ENCODE results near the gene CLBA1. TPM values are rescaled to one million over a fixed set of nuclear protein-coding genes. Genes with fewer than 3 reads are reported as not detected.

The CLBA1 gene
- total RNA-seq, 2 experiments from 2014 or later = 0.40 to 0.43 TPM

- intact Hi-C loops (cut with micrococcal nuclease) = loop anchor here (10.0 kb wide), 1 partner anchor 513 kb away; the partner anchor contains the start of gene TEDC1
- Mint-ChIP-seq H3K9me3 (no peaks in the 10 kb centered on the region), H3K4me1 (ENCODE audit: low read depth) (peaks cover 11% of the 10 kb centered on the region), H3K36me3 (ENCODE audit: low read depth) (no peaks in the 10 kb centered on the region), H3K27ac (no peak overlapping the region), H3K27me3 (ENCODE audit: low read depth) (peaks cover 14% of the 10 kb centered on the region), H3K4me3 (no peak overlapping the region)
- CTCF ChIA-PET = interaction anchor here (1.8 kb wide), 1 partner anchor 64 kb away, joined by 8 read pairs; no protein-coding TSS in a partner anchor
- no peak for DNase-seq
Measured at GRCh38 chr14:104981699-104982541, 3.7 kb upstream of the CLBA1 start.

- no peak overlapping the region for H3K4me3 Mint-ChIP-seq
- H3K27me3 Mint-ChIP-seq (ENCODE audit: low read depth) = peaks cover 7% of the 10 kb centered on the region
- no peak overlapping the region for H3K27ac Mint-ChIP-seq
- H3K4me1 Mint-ChIP-seq (ENCODE audit: low read depth) = peaks cover 7% of the 10 kb centered on the region
- no peaks in the 10 kb centered on the region for H3K9me3 Mint-ChIP-seq
- no peak for DNase-seq
- no peaks in the 10 kb centered on the region for H3K36me3 Mint-ChIP-seq (ENCODE audit: low read depth)
- CTCF ChIA-PET = interaction anchor here (3.7 kb wide), 1 partner anchor 62 kb away, joined by 29 read pairs; no protein-coding TSS in a partner anchor
- intact Hi-C loops (cut with micrococcal nuclease) = loop anchor here (10.0 kb wide), 1 partner anchor 512 kb away; the partner anchor contains the start of gene TEDC1
Measured at GRCh38 chr14:104982548-104983230, 2.9 kb upstream of the CLBA1 start.

GRCh38 chr14:104983231-104983721, 2.3 kb upstream of the CLBA1 start:
- no peak overlapping the region for H3K27ac Mint-ChIP-seq
- no peaks in the 10 kb centered on the region for H3K36me3 Mint-ChIP-seq (ENCODE audit: low read depth)
- CTCF ChIA-PET = interaction anchor here (1.0 to 3.7 kb wide), 3 partner anchors 8 to 76 kb away, joined by 3 to 29 read pairs (median 5); no protein-coding TSS in a partner anchor
- intact Hi-C loops (cut with micrococcal nuclease) = loop anchor here (10.0 kb wide), 1 partner anchor 512 kb away; the partner anchor contains the start of gene TEDC1
- H3K27me3 Mint-ChIP-seq (ENCODE audit: low read depth) = peaks cover 5% of the 10 kb centered on the region
- no peaks in the 10 kb centered on the region for H3K9me3 Mint-ChIP-seq
- DNase-seq = no peak
- H3K4me3 Mint-ChIP-seq = no peak overlapping the region
- peaks cover 5% of the 10 kb centered on the region for H3K4me1 Mint-ChIP-seq (ENCODE audit: low read depth)

- peak overlapping the region; percentile 65 for H3K4me3 Mint-ChIP-seq
- H3K4me1 Mint-ChIP-seq (ENCODE audit: low read depth) = peaks cover 5% of the 10 kb centered on the region
- intact Hi-C loops (cut with micrococcal nuclease) = loop anchor here (10.0 kb wide), 1 partner anchor 511 kb away; the partner anchor contains the start of gene TEDC1
Measured at GRCh38 chr14:104984056-104984894, 1.3 kb upstream of the CLBA1 start.

GRCh38 chr14:104986487-104987164, 1.0 kb downstream of the CLBA1 start:
- intact Hi-C loops (cut with micrococcal nuclease) = loop anchor here (10.0 kb wide), 1 partner anchor 508 kb away; the partner anchor contains the start of gene TEDC1
- H3K9me3 Mint-ChIP-seq = no peaks in the 10 kb centered on the region
- no peak for DNase-seq
- peaks cover 5% of the 10 kb centered on the region for H3K4me1 Mint-ChIP-seq (ENCODE audit: low read depth)
- CTCF ChIA-PET = no interaction called here
- H3K27ac Mint-ChIP-seq = no peak overlapping the region
- H3K27me3 Mint-ChIP-seq (ENCODE audit: low read depth) = no peaks in the 10 kb centered on the region
- no peaks in the 10 kb centered on the region for H3K36me3 Mint-ChIP-seq (ENCODE audit: low read depth)
- H3K4me3 Mint-ChIP-seq = peak overlapping the region; percentile 64

More at GRCh38 chr14:104984056-104984894, 1.3 kb upstream of the CLBA1 start:
- Mint-ChIP-seq H3K9me3 (no peaks in the 10 kb centered on the region), H3K27me3 (ENCODE audit: low read depth) (no peaks in the 10 kb centered on the region), H3K27ac (peak overlapping the region; percentile 44), H3K36me3 (ENCODE audit: low read depth) (no peaks in the 10 kb centered on the region)
- CTCF ChIA-PET = interaction anchor here (1.0 to 3.7 kb wide), 5 partner anchors 9 to 88 kb away, joined by 3 to 29 read pairs (median 3); no protein-coding TSS in a partner anchor
- DNase-seq = no peak

GRCh38 chr14:104989236-104989950, 3.8 kb downstream of the CLBA1 start:
- Mint-ChIP-seq H3K36me3 (ENCODE audit: low read depth) (peaks cover 5% of the 10 kb centered on the region), H3K4me1 (ENCODE audit: low read depth) (peaks cover 4% of the 10 kb centered on the region), H3K27me3 (ENCODE audit: low read depth) (no peaks in the 10 kb centered on the region), H3K4me3 (no peak overlapping the region), H3K27ac (no peak overlapping the region), H3K9me3 (no peaks in the 10 kb centered on the region)
- intact Hi-C loops (cut with micrococcal nuclease) = loop anchor here (10.0 kb wide), 1 partner anchor 505 kb away; the partner anchor contains the start of gene TEDC1
- CTCF ChIA-PET = interaction anchor here (1.2 kb wide), 1 partner anchor 14 kb away, joined by 4 read pairs; no protein-coding TSS in a partner anchor
- DNase-seq = no peak

GRCh38 chr14:104989951-104990303, 4.3 kb downstream of the CLBA1 start:
- H3K27ac Mint-ChIP-seq = no peak overlapping the region
- DNase-seq = no peak
- no peaks in the 10 kb centered on the region for H3K9me3 Mint-ChIP-seq
- H3K27me3 Mint-ChIP-seq (ENCODE audit: low read depth) = no peaks in the 10 kb centered on the region
- H3K4me3 Mint-ChIP-seq = no peak overlapping the region
- H3K36me3 Mint-ChIP-seq (ENCODE audit: low read depth) = peaks cover 5% of the 10 kb centered on the region
- intact Hi-C loops (cut with micrococcal nuclease) = loop anchor here (10.0 kb wide), 1 partner anchor 505 kb away; the partner anchor contains the start of gene TEDC1
- CTCF ChIA-PET = no interaction called here
- H3K4me1 Mint-ChIP-seq (ENCODE audit: low read depth) = peaks cover 3% of the 10 kb centered on the region

- no peak for DNase-seq
- Mint-ChIP-seq H3K9me3 (no peaks in the 10 kb centered on the region), H3K4me3 (no peak overlapping the region), H3K36me3 (ENCODE audit: low read depth) (peaks cover 5% of the 10 kb centered on the region), H3K27me3 (ENCODE audit: low read depth) (no peaks in the 10 kb centered on the region), H3K4me1 (ENCODE audit: low read depth) (no peaks in the 10 kb centered on the region), H3K27ac (no peak overlapping the region)
- intact Hi-C loops (cut with micrococcal nuclease) = no loop called here
- CTCF ChIA-PET = no interaction called here
Measured at GRCh38 chr14:104991896-104992230, 6.3 kb downstream of the CLBA1 start.

- H3K27me3 Mint-ChIP-seq (ENCODE audit: low read depth) = no peaks in the 10 kb centered on the region
- no peak for DNase-seq
- no peaks in the 10 kb centered on the region for H3K9me3 Mint-ChIP-seq
- CTCF ChIA-PET = no interaction called here
- no peak overlapping the region for H3K27ac Mint-ChIP-seq
- intact Hi-C loops (cut with micrococcal nuclease) = no loop called here
- no peak overlapping the region for H3K4me3 Mint-ChIP-seq
- H3K36me3 Mint-ChIP-seq (ENCODE audit: low read depth) = peaks cover 5% of the 10 kb centered on the region
- no peaks in the 10 kb centered on the region for H3K4me1 Mint-ChIP-seq (ENCODE audit: low read depth)
Measured at GRCh38 chr14:104992501-104992900, 6.9 kb downstream of the CLBA1 start.

- CTCF ChIA-PET = interaction anchor here (0.7 to 1.2 kb wide), 3 partner anchors 19 to 52 kb away, joined by 3 to 4 read pairs (median 3); no protein-coding TSS in a partner anchor
- Mint-ChIP-seq H3K4me1 (ENCODE audit: low read depth) (no peaks in the 10 kb centered on the region), H3K4me3 (no peak overlapping the region), H3K27ac (no peak overlapping the region), H3K36me3 (ENCODE audit: low read depth) (peaks cover 5% of the 10 kb centered on the region), H3K27me3 (ENCODE audit: low read depth) (no peaks in the 10 kb centered on the region), H3K9me3 (no peaks in the 10 kb centered on the region)
- intact Hi-C loops (cut with micrococcal nuclease) = no loop called here
- DNase-seq = no peak
Measured at GRCh38 chr14:104993306-104993705, 7.7 kb downstream of the CLBA1 start.

Measured in activated naive CD4-positive, alpha-beta T cell treated with anti-CD3 and anti-CD28 coated beads for 36 hours (primary cell).